Uterus (tissue), 4 donors: ENCODE measurements around the gene FARP2. TPM values are rescaled to one million over a fixed set of nuclear protein-coding genes. Genes with fewer than 3 reads are reported as not detected.

Experiments
- DNase-seq, 2 donors: peaks; one replicate each; pipeline ENCODE4 v3.0.0-alpha.2; 2019 to 2020
- H3K27ac ChIP-seq, 2 donors: fragments of 200-600 bp; sonication (generic); 1 replicate in 1 of 2; 2 replicates in 1 of 2; pipeline ENCODE4 v1.5.1; 2016 to 2018
- H3K27me3 ChIP-seq, 2 donors: fragments of 200-600 bp; sonication (generic); one replicate each; pipeline ENCODE4 v1.5.1; 2018 to 2019; ENCODE audit warnings: control low read depth in 1 of 2
- H3K36me3 ChIP-seq, 2 donors: fragments of 200-600 bp; sonication (generic); one replicate each; pipeline ENCODE4 v1.5.1; 2019; ENCODE audit warnings: control low read depth in 1 of 2
- H3K4me1 ChIP-seq, 2 donors: fragments of 200-600 bp; sonication (generic); one replicate each; pipeline ENCODE4 v1.5.1; 2018 to 2019; ENCODE audit warnings: control low read depth in 1 of 2
- H3K4me3 ChIP-seq, 2 donors: fragments of 200-600 bp; sonication (generic); 1 replicate in 1 of 2; 2 replicates in 1 of 2; pipeline ENCODE4 v1.5.1; 2018 to 2019; ENCODE audit warnings: mild to moderate bottlenecking in 1 of 2
- H3K9me3 ChIP-seq, 2 donors: fragments of 200-600 bp; sonication (generic); one replicate each; pipeline ENCODE4 v1.5.1; 2019; ENCODE audit warnings: control low read depth in 1 of 2
- CTCF ChIP-seq, 4 experiments: fragments of 200-600 bp in 2 of 4; fragments of 450-650 bp in 2 of 4; sonication (generic) in 2 of 4; IDR thresholded peaks; one replicate each; pipeline ENCODE4 v1.5.1; 2016 to 2019; ENCODE audit warnings: antibody characterized with exemption in 4 of 4, mild to moderate bottlenecking in 2 of 4, moderate library complexity in 1 of 4
- POLR2A ChIP-seq, 2 donors: fragments of 450-650 bp; IDR thresholded peaks; one replicate each; pipeline ENCODE4 v1.6.1; 2016; ENCODE audit warnings: antibody characterized with exemption in 2 of 2, mild to moderate bottlenecking in 1 of 2, moderate library complexity in 1 of 2
- intact Hi-C: fragments of 100-400 bp; cut with DNase I; formaldehyde crosslinking; loops from one replicate; pipeline ENCODE4 v1.15.1; 2023; ENCODE audit warnings: low total_unique reads
- total RNA-seq, 4 donors: library from RNA; depleted of rRNA in 3 of 4; stranded (reverse); fragments of >200 nt in 3 of 4; gene quantifications; one replicate each; pipeline versions ENCODE4 v1.1.0 to v1.2.4, GENCODE V29; 2014 to 2023
- donor health status: DM: yes; HTN: yes; CAD: no.

FARP2 gene
- total RNA-seq, 4 donors from 2014 or later: 20.0 to 92.0 (median 40.6) TPM

DNA sequence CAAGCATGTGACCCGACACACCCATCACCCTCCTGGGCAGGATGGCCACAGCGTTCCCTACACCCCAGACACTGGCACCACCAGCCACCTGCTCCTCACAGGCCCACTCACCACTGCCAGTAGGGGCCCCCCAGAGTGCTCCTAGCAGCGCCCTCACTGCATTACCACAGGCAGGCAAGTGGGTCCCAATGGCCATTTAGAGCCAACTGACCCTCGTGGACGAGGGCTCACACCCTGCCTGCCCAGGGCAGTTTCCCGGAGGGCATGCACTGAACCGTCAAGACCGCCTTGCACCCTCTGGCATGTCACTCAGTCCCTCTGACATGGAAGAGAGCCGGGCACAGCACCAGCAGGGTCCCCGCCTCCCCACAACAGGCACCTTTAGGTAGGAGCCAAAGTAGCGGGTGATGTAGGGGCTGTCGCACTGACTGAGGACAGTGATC lies 145.0 kb downstream of the FARP2 start:
- Histone ChIP-seq H3K27me3 (no peaks in the 10 kb centered on the region), H3K4me1 (no peaks in the 10 kb centered on the region), H3K27ac (no peak overlapping the region), H3K4me3 (no peak overlapping the region), H3K36me3 (no peaks in the 10 kb centered on the region), H3K9me3 (no peaks in the 10 kb centered on the region)
- DNase-seq: no peak
- intact Hi-C loops: no loop called here
- TF ChIP-seq CTCF (IDR thresholded peaks at IDR 0.05): no peak
- no peak for TF ChIP-seq POLR2A (IDR thresholded peaks at IDR 0.05)

DNA sequence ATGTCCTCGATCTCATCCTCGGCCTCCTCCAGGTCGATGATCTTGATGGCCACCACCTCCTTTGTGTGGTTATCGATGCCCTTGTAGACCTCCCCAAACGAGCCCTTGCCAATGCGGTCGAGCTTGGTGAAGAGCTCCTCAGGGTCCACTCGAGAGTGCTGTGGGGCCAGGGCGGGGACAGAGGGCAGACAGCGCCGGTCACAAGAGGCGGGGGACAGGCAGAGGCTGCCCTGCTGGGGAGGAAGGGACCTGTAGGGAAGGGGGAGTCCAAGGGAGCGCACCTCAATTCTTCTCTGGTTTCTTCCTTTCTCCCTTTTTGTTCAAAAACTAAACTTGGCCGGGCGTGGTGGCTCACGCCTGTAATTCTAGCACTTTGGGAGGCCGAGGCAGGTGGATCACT lies 145.5 kb downstream of the FARP2 start:
- intact Hi-C loops: no loop called here
- H3K27ac ChIP-seq: no peak overlapping the region
- no peak for TF ChIP-seq POLR2A (IDR thresholded peaks at IDR 0.05)
- no peak for TF ChIP-seq CTCF (IDR thresholded peaks at IDR 0.05)
- DNase-seq: no peak
- H3K36me3 ChIP-seq: no peaks in the 10 kb centered on the region
- H3K27me3 ChIP-seq: no peaks in the 10 kb centered on the region
- H3K4me3 ChIP-seq: no peak overlapping the region
- no peaks in the 10 kb centered on the region for H3K9me3 ChIP-seq
- no peaks in the 10 kb centered on the region for H3K4me1 ChIP-seq

GRCh38 chr2:241502281-241502680 lies 146.2 kb downstream of the FARP2 start:
- Histone ChIP-seq H3K4me1 (no peaks in the 10 kb centered on the region), H3K9me3 (no peaks in the 10 kb centered on the region), H3K27me3 (no peaks in the 10 kb centered on the region), H3K27ac (no peak overlapping the region), H3K4me3 (no peak overlapping the region), H3K36me3 (no peaks in the 10 kb centered on the region)
- intact Hi-C loops: no loop called here
- no peak for DNase-seq
- TF ChIP-seq POLR2A (IDR thresholded peaks at IDR 0.05) (no peak), CTCF (IDR thresholded peaks at IDR 0.05) (no peak)

DNA sequence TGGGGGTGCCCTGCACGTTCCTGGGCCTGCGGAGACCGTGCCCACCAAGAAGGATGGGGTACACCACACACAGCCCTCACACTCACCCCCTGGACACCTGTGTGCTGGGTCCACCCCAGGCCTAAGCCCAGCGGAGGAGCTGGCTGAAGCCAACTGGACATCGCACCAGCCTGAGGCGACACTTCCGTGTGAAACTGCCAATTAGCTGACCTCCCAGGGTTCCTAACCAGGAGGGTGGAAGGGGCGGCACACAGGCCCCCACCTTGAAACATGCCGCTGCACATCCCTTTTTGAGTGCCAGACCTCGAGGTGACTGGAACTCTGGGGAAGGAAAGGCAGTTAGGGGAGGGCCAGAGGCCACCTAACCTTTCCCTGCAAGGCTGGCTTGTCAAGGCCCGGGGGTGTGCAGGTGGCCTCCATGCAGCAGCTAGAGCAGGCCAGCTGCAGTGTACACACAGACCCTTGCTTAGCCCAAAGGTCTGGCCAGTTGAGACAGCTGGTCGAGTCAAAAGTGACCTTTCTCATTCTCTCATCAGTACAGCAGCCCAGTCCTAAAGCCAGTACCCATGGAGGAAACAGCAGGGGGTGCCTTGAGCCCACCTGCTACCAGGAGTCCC lies 147.8 kb downstream of the FARP2 start:
- Histone ChIP-seq H3K4me3 (no peak overlapping the region), H3K9me3 (no peaks in the 10 kb centered on the region), H3K27me3 (no peaks in the 10 kb centered on the region), H3K4me1 (no peaks in the 10 kb centered on the region), H3K27ac (no peak overlapping the region), H3K36me3 (no peaks in the 10 kb centered on the region)
- TF ChIP-seq CTCF (IDR thresholded peaks at IDR 0.05): no peak
- no peak for TF ChIP-seq POLR2A (IDR thresholded peaks at IDR 0.05)
- no peak for DNase-seq
- intact Hi-C loops: no loop called here

- H3K4me1 ChIP-seq: no peaks in the 10 kb centered on the region
- no peaks in the 10 kb centered on the region for H3K9me3 ChIP-seq
- intact Hi-C loops: no loop called here
- TF ChIP-seq POLR2A (IDR thresholded peaks at IDR 0.05): no peak
- TF ChIP-seq CTCF (IDR thresholded peaks at IDR 0.05): no peak
- no peaks in the 10 kb centered on the region for H3K27me3 ChIP-seq
- H3K4me3 ChIP-seq: no peak overlapping the region
- H3K27ac ChIP-seq: no peak overlapping the region
- no peaks in the 10 kb centered on the region for H3K36me3 ChIP-seq
- DNase-seq: no peak
These were observed 149.1 kb downstream of the FARP2 start for GRCh38 chr2:241505086-241505780.
